Ascending aorta (tissue), 2 donors: ENCODE results near the gene TRAF2. TPM values are rescaled to one million over a fixed set of nuclear protein-coding genes. Genes with fewer than 3 reads are reported as not detected.

Experiments
- DNase-seq, 2 donors: peaks; one replicate each; pipeline ENCODE4 v3.0.0-alpha.2; 2019; ENCODE audit warnings: low spot score in 2 of 2
- H3K27ac ChIP-seq, 2 donors: fragments of 200-600 bp; sonication (generic); one replicate each; pipeline ENCODE4 v1.5.1; 2016 to 2017; ENCODE audit warnings: mild to moderate bottlenecking in 1 of 2
- H3K27me3 ChIP-seq: fragments of 200-600 bp; sonication (generic); one replicate; pipeline ENCODE4 v1.5.1; 2017
- H3K36me3 ChIP-seq, 2 donors: fragments of 200-600 bp; sonication (generic); one replicate each; pipeline ENCODE4 v1.5.1; 2016
- H3K4me1 ChIP-seq, 2 donors: fragments of 200-600 bp; sonication (generic); one replicate each; pipeline ENCODE4 v1.5.1; 2016 to 2017; ENCODE audit warnings: mild to moderate bottlenecking in 1 of 2
- H3K4me3 ChIP-seq, 2 donors: fragments of 200-600 bp; sonication (generic); one replicate each; pipeline ENCODE4 v1.5.1; 2016 to 2017; ENCODE audit warnings: mild to moderate bottlenecking in 1 of 2
- H3K9me3 ChIP-seq, 2 donors: fragments of 200-600 bp; sonication (generic); one replicate each; pipeline ENCODE4 v1.5.1; 2016
- intact Hi-C: fragments of 100-400 bp; cut with DNase I; formaldehyde crosslinking; loops from one replicate; pipeline ENCODE4 v1.15.1; 2023
- total RNA-seq: library from RNA; depleted of rRNA; stranded (reverse); fragments of >200 nt; gene quantifications from one replicate; pipeline ENCODE4 v1.1.0, GENCODE V29; 2016
- TF ChIP-seq, protein P1 (sequence below), 3 experiments: fragments of 200-600 bp in 2 of 3; fragments of 450-650 bp in 1 of 3; sonication (generic) in 2 of 3; IDR thresholded peaks; one replicate each; pipeline ENCODE4 v1.5.1; 2016 to 2019; ENCODE audit warnings: antibody characterized with exemption in 3 of 3, mild to moderate bottlenecking in 1 of 3, moderate library complexity in 1 of 3

TRAF2 gene
- total RNA-seq, 1 donor from 2014 or later: 4.4 TPM

DNA sequence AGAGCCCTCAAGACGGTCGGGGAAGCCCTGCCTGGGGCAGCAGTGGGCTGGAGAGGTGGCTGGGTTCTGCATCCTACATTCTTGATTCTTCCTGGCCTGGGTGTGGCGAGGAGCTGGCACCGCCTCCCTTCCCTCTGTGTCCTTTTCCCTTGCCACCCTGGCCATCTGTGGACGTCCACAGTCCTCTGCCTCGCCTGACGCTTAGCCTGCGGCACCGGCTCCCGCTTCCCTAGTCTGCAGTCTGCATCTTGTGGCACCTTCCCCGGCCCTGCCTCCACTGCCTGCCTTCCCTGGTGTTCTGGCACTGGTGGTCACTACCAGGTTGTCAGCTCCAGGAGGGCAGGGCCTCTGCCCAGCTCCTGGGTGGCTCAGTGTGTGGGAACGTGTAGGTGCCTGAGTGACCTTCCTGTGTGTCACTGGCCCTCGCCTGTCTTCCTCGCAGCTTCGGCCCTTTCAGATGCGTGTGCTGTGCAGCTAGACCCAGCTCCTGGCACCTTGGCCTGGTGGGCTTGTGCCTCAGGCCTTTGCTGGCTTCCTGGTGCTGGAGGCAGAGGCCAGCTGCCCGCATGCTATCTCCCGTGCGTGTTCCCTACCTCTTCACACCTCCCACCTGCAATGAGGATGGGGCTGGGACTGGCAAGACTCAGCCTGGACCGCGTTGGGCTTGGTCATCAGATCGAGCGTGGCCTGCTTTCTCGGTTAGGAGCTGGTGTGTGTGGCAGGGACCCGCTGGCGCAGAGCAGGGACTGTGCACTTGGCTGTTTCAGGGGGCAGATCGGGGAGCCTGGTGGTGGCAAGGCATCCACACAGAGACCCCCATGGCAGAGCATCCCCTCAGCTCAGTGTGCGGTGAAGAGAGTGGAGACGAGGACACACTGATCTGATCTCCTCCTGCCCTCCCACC is 20.9 kb downstream of the TRAF2 start:
- no peak for DNase-seq
- TF ChIP-seq, protein P1, sequence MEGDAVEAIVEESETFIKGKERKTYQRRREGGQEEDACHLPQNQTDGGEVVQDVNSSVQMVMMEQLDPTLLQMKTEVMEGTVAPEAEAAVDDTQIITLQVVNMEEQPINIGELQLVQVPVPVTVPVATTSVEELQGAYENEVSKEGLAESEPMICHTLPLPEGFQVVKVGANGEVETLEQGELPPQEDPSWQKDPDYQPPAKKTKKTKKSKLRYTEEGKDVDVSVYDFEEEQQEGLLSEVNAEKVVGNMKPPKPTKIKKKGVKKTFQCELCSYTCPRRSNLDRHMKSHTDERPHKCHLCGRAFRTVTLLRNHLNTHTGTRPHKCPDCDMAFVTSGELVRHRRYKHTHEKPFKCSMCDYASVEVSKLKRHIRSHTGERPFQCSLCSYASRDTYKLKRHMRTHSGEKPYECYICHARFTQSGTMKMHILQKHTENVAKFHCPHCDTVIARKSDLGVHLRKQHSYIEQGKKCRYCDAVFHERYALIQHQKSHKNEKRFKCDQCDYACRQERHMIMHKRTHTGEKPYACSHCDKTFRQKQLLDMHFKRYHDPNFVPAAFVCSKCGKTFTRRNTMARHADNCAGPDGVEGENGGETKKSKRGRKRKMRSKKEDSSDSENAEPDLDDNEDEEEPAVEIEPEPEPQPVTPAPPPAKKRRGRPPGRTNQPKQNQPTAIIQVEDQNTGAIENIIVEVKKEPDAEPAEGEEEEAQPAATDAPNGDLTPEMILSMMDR (IDR thresholded peaks at IDR 0.05): no peak
- intact Hi-C loops: no loop called here
- H3K27me3 ChIP-seq: no peaks in the 10 kb centered on the region
- peaks cover 23 to 35% of the 10 kb centered on the region in 2 donors for H3K36me3 ChIP-seq
- peaks cover 1 to 8% of the 10 kb centered on the region in 2 donors for H3K4me1 ChIP-seq
- no peaks in the 10 kb centered on the region for H3K9me3 ChIP-seq
- H3K4me3 ChIP-seq: no peak overlapping the region
- H3K27ac ChIP-seq: no peak overlapping the region

DNA sequence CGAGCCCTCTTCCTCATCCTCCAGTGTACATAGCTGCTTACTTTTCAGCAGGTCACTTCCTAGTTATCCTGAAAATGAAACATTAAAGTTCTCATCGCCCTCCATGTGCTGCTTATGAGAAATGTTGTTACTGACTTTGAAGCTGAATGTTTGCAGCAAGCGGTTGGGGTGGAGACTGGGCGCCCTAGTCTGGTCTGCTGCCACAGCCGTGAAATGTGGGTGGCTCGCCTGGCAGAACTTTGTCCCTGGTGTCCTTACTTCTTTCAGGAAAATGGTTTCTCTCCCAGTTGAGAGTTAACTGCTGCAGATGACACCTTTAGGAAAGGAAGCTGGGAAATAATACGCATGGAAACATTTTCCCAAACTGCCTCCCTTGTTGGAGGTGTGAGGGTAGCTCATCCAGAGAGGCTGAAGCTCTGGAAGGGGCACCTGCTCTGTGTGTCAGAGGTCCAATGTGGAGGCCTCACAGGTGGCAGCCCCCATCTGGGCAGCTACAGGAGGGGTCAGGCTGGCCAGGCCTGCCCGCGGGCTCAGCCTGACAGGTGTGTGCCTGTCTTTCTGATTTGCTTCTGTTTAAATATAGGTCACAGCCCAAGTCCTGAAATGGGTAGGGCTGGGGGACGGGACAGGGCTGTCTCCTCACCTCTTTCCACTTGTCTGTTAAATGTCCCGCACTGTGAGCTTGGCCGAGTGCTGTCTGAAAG is 24.0 kb downstream of the TRAF2 start:
- TF ChIP-seq, protein P1 (IDR thresholded peaks at IDR 0.05): no peak
- intact Hi-C loops: no loop called here
- H3K9me3 ChIP-seq: no peaks in the 10 kb centered on the region
- DNase-seq: no peak
- H3K27ac ChIP-seq: no peak overlapping the region
- H3K27me3 ChIP-seq: no peaks in the 10 kb centered on the region
- H3K4me1 ChIP-seq: no peaks in the 10 kb centered on the region
- no peak overlapping the region for H3K4me3 ChIP-seq
- peaks cover 27 to 55% of the 10 kb centered on the region in 2 donors for H3K36me3 ChIP-seq

DNA sequence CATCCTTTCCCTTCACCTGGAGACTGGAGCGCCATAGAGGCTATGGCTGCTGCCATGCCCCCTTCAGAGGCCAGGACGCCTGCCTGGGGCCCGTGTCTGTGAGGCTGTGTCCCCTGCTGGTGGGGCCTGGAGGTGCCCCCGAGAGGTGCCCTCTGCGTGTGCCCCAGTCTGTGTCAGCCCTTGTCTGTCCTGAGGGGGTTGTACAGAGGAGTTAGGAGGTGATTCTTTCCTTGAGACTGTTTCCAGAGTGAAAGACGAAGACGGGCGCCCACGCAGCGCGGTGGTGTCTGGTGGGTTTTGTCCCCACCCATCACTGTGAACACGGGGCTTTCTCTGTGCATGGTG is 24.6 kb downstream of the TRAF2 start:
- Histone ChIP-seq H3K27ac (no peak overlapping the region), H3K4me1 (no peaks in the 10 kb centered on the region), H3K27me3 (no peaks in the 10 kb centered on the region), H3K9me3 (no peaks in the 10 kb centered on the region), H3K4me3 (no peak overlapping the region), H3K36me3 (peaks cover 28 to 60% of the 10 kb centered on the region in 2 donors)
- TF ChIP-seq, protein P1 (IDR thresholded peaks at IDR 0.05): no peak
- intact Hi-C loops: no loop called here
- DNase-seq: no peak

DNA sequence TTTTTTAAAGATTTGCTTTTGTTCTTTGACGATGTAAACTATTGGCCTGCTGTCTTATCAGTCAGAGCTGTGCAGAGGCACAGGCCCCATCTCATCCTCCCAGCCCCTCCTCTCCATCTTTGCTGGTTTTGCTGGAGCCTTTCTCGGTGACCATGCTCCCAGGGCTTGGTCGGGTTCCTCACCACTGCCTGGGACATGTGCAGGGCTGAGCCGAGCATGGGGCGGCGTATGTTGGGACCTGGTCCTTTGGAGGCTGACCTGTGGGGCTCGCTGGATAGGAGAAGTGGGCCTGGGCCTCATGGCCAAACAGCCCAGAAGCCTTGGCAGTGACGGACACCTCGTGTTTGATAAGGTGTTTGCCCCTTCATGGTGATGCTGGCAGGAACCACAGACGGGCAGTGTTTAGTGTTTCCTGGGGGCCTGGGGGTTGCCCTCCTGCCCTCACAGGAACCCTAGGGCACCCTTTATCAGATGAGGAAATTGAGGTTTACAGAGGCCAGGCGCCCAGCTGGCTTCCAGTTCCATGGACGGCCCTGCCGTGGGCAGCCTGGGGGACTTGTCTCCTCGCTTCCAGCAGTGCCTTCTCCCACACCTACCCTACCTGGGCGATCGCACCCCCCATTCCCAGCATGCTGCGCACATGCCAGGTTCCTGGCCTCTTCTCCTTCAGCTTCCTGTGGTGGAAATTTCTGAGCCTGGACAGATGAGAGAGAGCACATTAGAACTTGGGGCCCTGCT is 27.6 kb downstream of the TRAF2 start:
- DNase-seq: no peak
- TF ChIP-seq, protein P1 (IDR thresholded peaks at IDR 0.05): no peak
- Histone ChIP-seq H3K36me3 (peaks cover 26 to 67% of the 10 kb centered on the region in 2 donors), H3K27ac (no peak overlapping the region), H3K4me3 (no peak overlapping the region), H3K4me1 (no peaks in the 10 kb centered on the region), H3K9me3 (no peaks in the 10 kb centered on the region), H3K27me3 (no peaks in the 10 kb centered on the region)
- intact Hi-C loops: no loop called here

DNA sequence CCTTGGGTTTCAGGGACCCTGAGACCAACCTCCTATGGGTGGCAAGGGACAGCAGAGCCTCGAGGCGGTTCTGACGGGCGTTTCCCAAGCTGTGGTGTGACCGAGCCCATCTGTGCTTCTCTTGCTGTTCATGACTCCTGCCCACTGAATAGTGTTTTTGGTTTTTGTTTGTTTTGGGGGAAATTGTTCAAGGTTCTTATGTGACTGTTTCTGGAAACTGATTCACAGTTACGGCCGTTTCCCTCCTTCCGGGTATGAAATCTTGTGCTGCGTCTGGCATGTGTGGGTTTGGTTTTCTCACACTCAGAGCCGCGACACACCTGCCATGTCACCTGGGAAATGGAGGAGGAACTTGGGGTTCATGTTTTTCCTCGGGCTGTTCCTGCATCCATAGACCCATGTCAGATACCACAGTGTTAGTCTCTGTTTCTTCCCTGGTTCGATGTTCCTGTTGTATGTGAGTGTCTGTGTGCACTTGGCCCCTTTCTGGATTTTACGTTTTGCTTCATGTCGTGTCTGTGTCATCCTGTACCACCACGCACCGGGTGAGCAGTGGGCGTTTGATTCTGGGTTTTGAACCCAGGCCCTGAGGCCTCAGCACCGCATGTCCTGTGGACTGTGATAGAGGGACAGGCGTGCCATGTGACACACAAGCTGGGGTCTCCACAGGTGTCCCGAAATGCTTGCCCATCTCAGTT is 29.5 kb downstream of the TRAF2 start:
- DNase-seq: no peak
- intact Hi-C loops: no loop called here
- no peaks in the 10 kb centered on the region for H3K9me3 ChIP-seq
- TF ChIP-seq, protein P1 (IDR thresholded peaks at IDR 0.05): no peak
- H3K27me3 ChIP-seq: no peaks in the 10 kb centered on the region
- no peak overlapping the region for H3K27ac ChIP-seq
- no peak overlapping the region for H3K4me3 ChIP-seq
- H3K4me1 ChIP-seq: no peaks in the 10 kb centered on the region
- H3K36me3 ChIP-seq: peaks cover 24 to 61% of the 10 kb centered on the region in 2 donors
